KMS-11 (cell line): Measurements from ENCODE around the gene MPV17L2.

ENCODE experiments used
- H2AFZ ChIP-seq: fragments of 200-600 bp; sonication (generic); 2 replicates; pipeline ENCODE4 v1.6.1; 2016; ENCODE audit warnings: antibody characterized with exemption, mixed run types, low read depth
- H3K27ac ChIP-seq: fragments of 200-600 bp; sonication (generic); 2 replicates; pipeline ENCODE4 v1.6.1; 2016; ENCODE audit warnings: mild to moderate bottlenecking, mixed run types
- H3K27me3 ChIP-seq: fragments of 200-600 bp; sonication (generic); 2 replicates; pipeline ENCODE4 v1.6.1; 2017; ENCODE audit warnings: mild to moderate bottlenecking, low read depth, mixed run types, moderate library complexity; ENCODE audit not compliant: insufficient read depth
- H3K36me3 ChIP-seq: fragments of 200-600 bp; sonication (generic); 2 replicates; pipeline ENCODE4 v1.6.1; 2017; ENCODE audit warnings: mild to moderate bottlenecking, mixed run types; ENCODE audit not compliant: insufficient read depth
- H3K4me1 ChIP-seq: fragments of 200-600 bp; sonication (generic); 2 replicates; pipeline ENCODE4 v1.6.1; 2016; ENCODE audit warnings: mild to moderate bottlenecking, low read depth, mixed run types; ENCODE audit not compliant: poor library complexity, severe bottlenecking
- H3K4me2 ChIP-seq: fragments of 200-600 bp; sonication (generic); 2 replicates; pipeline ENCODE4 v1.7.0; 2016; ENCODE audit warnings: mild to moderate bottlenecking, mixed run types
- H3K4me3 ChIP-seq: fragments of 200-600 bp; sonication (generic); IDR thresholded peaks from 2 replicates; pipeline ENCODE4 v1.6.1; 2017; ENCODE audit warnings: low read depth, low read length, mixed read lengths; ENCODE audit not compliant: insufficient read depth
- H3K79me2 ChIP-seq: fragments of 200-600 bp; sonication (generic); 2 replicates; pipeline ENCODE4 v1.6.1; 2016; ENCODE audit warnings: low read depth, mixed run types; ENCODE audit not compliant: insufficient read depth
- H3K9ac ChIP-seq: fragments of 200-600 bp; sonication (generic); 2 replicates; pipeline ENCODE4 v1.6.1; 2016; ENCODE audit warnings: mild to moderate bottlenecking, mixed run types
- H4K20me1 ChIP-seq: fragments of 200-600 bp; sonication (generic); 2 replicates; pipeline ENCODE4 v1.6.1; 2016; ENCODE audit warnings: mild to moderate bottlenecking, mixed run types; ENCODE audit not compliant: insufficient read depth
- CTCF ChIP-seq: fragments of 200-600 bp; sonication (generic); conservative IDR thresholded peaks from 2 replicates; pipeline ENCODE4 v1.6.1; 2017; ENCODE audit warnings: low read depth, mild to moderate bottlenecking, antibody characterized with exemption, low read length, moderate library complexity, mixed read lengths

Gene MPV17L2

DNA sequence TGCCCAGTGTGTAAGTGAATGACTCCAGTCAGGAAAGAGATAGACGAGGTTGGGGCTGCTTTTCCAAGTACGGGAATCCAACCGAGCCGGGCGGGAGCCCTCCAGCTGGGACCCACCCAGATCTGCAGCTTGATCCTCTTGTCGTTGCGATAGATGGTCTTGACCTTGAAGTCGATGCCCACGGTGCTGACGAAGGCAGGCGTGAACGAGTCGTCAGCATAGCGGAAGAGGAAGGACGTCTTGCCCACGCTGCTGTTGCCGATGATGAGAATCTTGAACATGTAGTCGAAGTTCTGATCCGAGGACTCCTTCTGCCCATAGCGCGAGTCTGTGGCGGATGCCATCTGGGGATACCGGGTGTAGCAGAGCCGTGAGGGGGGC is 9.4 kb downstream of the MPV17L2 start:
- no peaks in the 10 kb centered on the region for H3K36me3 ChIP-seq
- no peaks in the 10 kb centered on the region for H4K20me1 ChIP-seq
- H3K4me2 ChIP-seq: no peak overlapping the region
- H3K9ac ChIP-seq: no peak overlapping the region
- no peaks in the 10 kb centered on the region; the same call in 1 of the 2 replicates for H3K79me2 ChIP-seq
- TF ChIP-seq CTCF: no peak
- peaks cover 8% of the 10 kb centered on the region for H3K4me1 ChIP-seq
- no peak overlapping the region for H3K4me3 ChIP-seq
- H2AFZ ChIP-seq: no peak overlapping the region
- peaks cover 9% of the 10 kb centered on the region for H3K27me3 ChIP-seq
- H3K27ac ChIP-seq: no peak overlapping the region

DNA sequence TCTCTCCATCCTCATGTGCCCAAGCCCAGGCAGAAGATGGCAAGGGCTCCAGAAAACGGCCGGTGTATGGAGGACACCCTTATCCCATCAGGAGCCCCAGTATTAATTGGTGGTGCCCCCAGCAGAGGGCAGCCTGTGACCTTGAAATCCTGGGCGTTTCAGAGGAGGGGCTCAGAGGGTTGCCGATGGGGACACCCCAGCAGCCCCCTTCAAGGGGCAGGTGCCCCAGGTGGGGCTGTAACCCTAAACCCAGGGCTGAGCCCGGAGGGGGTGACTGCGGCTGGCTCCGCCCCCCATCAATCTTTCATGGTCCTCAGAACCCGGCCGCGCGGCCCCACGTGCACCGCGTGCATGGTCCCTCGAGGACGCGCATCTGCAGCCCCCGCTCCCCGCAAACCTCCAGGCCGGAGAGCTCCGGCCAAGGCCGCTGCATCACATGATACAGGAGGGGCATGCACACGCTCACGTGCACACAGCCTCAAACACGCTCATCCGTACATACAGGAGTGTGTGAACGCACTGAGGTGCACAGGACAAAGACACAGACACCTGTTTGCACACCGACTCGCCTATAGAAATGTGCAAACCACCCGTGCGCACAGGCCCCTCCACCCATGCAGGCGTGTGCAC is 9.9 kb downstream of the MPV17L2 start:
- peak; percentile 33; the same call in 1 of the 2 replicates for TF ChIP-seq CTCF
- H3K36me3 ChIP-seq: no peaks in the 10 kb centered on the region
- no peaks in the 10 kb centered on the region; the same call in 1 of the 2 replicates for H3K79me2 ChIP-seq
- H2AFZ ChIP-seq: peak overlapping the region; percentile 76
- H3K4me2 ChIP-seq: peak overlapping the region; percentile 91
- H4K20me1 ChIP-seq: no peaks in the 10 kb centered on the region
- peaks cover 8% of the 10 kb centered on the region for H3K4me1 ChIP-seq
- peak overlapping the region; percentile 26; the same call in 1 of the 2 replicates for H3K27ac ChIP-seq
- H3K27me3 ChIP-seq: peaks cover 12% of the 10 kb centered on the region
- no peak overlapping the region for H3K4me3 ChIP-seq
- peak overlapping the region; percentile 49; the same call in 1 of the 2 replicates for H3K9ac ChIP-seq

GRCh38 chr19:18203408-18203862 is 10.4 kb downstream of the MPV17L2 start:
- TF ChIP-seq CTCF: no peak
- Histone ChIP-seq H3K36me3 (no peaks in the 10 kb centered on the region), H3K27ac (peak overlapping the region; percentile 26; the same call in 1 of the 2 replicates), H3K9ac (peak overlapping the region; percentile 49; the same call in 1 of the 2 replicates), H3K27me3 (peaks cover 16% of the 10 kb centered on the region), H4K20me1 (no peaks in the 10 kb centered on the region), H3K4me2 (peak overlapping the region; percentile 91), H3K4me3 (no peak overlapping the region), H2AFZ (peak overlapping the region; percentile 76), H3K79me2 (no peaks in the 10 kb centered on the region; the same call in 1 of the 2 replicates), H3K4me1 (peaks cover 8% of the 10 kb centered on the region)

- Histone ChIP-seq H3K9ac (peak within 1 kb of the TSS; percentile 55; the same call in 1 of the 2 replicates), H4K20me1 (no peaks in the 10 kb centered on the region), H2AFZ (peak within 1 kb of the TSS; percentile 77), H3K4me1 (peaks cover 8% of the 10 kb centered on the region), H3K27me3 (peaks cover 20% of the 10 kb centered on the region), H3K79me2 (no peaks in the 10 kb centered on the region; the same call in 1 of the 2 replicates), H3K36me3 (no peaks in the 10 kb centered on the region), H3K4me3 (no peak within 1 kb of the TSS), H3K4me2 (peak within 1 kb of the TSS; percentile 91), H3K27ac (peak within 1 kb of the TSS; percentile 51)
- no peak for TF ChIP-seq CTCF
Observed at GRCh38 chr19:18203863-18204393, 10.9 kb downstream of the MPV17L2 start, which contains the start of gene RAB3A. TSS of gene RAB3A (minus strand) at chr19:18204042. CDS start at chr19:18202740, 1,302 bp downstream.
